HCT116 (cell line): Measurements from ENCODE around the gene ELF1. TPM values are rescaled to one million over a fixed set of nuclear protein-coding genes. Genes with fewer than 3 reads are reported as not detected.

Experiments used
- ATAC-seq: fragments of 200-7000 bp; cut with Tn5 transposase; 2 replicates; pipeline ENCODE4 v1.9.1; 2020; ENCODE audit warnings: mild to moderate bottlenecking, moderate library complexity
- BruUV-seq: library from RNA; stranded (reverse); fragments of 400-500 nt; replicated peaks from 2 replicates; lab custom pipeline; 2021; lab: Mats Ljungman, UMichigan
- CTCF ChIA-PET: fragments of 300-600 bp; sonication (Branson Sonifier 250); formaldehyde crosslinking; loops from one replicate; lab custom pipeline; 2021; ENCODE audit warnings: antibody characterized with exemption; lab: Charles Lee
- POLR2A ChIA-PET: fragments of 300-600, 350-600 bp; sonication (Branson Sonifier 250); formaldehyde crosslinking; loops from one replicate; lab custom pipeline; 2021; ENCODE audit warnings: antibody characterized with exemption; lab: Charles Lee
- RAD21 ChIA-PET, 2 experiments: fragments of 300-600 bp; sonication (Branson Sonifier 250); formaldehyde crosslinking; loops; one replicate each; lab custom pipeline; 2023; ENCODE audit warnings: low total read pairs in 2 of 2; ENCODE audit not compliant: uncharacterized antibody in 2 of 2, unreplicated experiment in 2 of 2, low non-redundant PET in 1 of 2; lab: Charles Lee
- DNase-seq: peaks from one replicate; pipeline ENCODE4 v3.0.0-alpha.2; 2010; ENCODE audit warnings: low read depth, low spot score
- H2AFZ ChIP-seq: fragments of 200-600 bp; shearing (Covaris generic), sonication (generic); 2 replicates; pipeline ENCODE4 v1.6.1; 2017; ENCODE audit warnings: low read depth, mixed run types, mixed read lengths, antibody characterized with exemption, low read length; ENCODE audit not compliant: poor library complexity, severe bottlenecking
- H3K27ac ChIP-seq: 2 replicates; pipeline ENCODE4 v1.5.1; 2012; ENCODE audit warnings: low read depth, low read length
- H3K27me3 ChIP-seq: fragments of 200-600 bp; sonication (generic); 2 replicates; pipeline ENCODE4 v1.6.1; 2016; ENCODE audit warnings: mixed run types, low read length, mixed read lengths; ENCODE audit not compliant: insufficient read depth
- H3K36me3 ChIP-seq, 2 experiments: fragments of 200-500 bp in 1 of 2; fragments of 200-600 bp in 1 of 2; sonication (Bioruptor generic) in 1 of 2; sonication (generic) in 1 of 2; 2 replicates each; pipeline versions ENCODE4 v1.5.1 to v1.6.1; 2014 to 2016; ENCODE audit warnings: low read length in 2 of 2, inconsistent platforms in 1 of 2, mixed read lengths in 1 of 2, mixed run types in 1 of 2; ENCODE audit not compliant: insufficient read depth in 2 of 2, control insufficient read depth in 1 of 2
- H3K4me1 ChIP-seq, 2 experiments: fragments of 200-600 bp in 1 of 2; sonication (generic) in 1 of 2; 2 replicates each; pipeline versions ENCODE4 v1.5.1 to v1.6.1; 2012 to 2017; ENCODE audit warnings: low read length in 2 of 2, inconsistent platforms in 1 of 2, mild to moderate bottlenecking in 1 of 2, mixed read lengths in 1 of 2, mixed run types in 1 of 2, moderate library complexity in 1 of 2; ENCODE audit not compliant: insufficient read depth in 2 of 2, control insufficient read depth in 1 of 2
- H3K4me2 ChIP-seq: fragments of 200-600 bp; sonication (generic); 2 replicates; pipeline ENCODE4 v1.6.1; 2017; ENCODE audit warnings: mixed run types, low read length, mixed read lengths
- H3K4me3 ChIP-seq, 2 experiments: fragments of 200-600 bp in 1 of 2; sonication (generic) in 1 of 2; replicated peaks in 1 of 2; 2 replicates each; pipeline ENCODE4 v1.5.1; 2011 to 2016; ENCODE audit warnings: low read length in 2 of 2, control low read depth in 1 of 2, low read depth in 1 of 2, mild to moderate bottlenecking in 1 of 2, mixed read lengths in 1 of 2, mixed run types in 1 of 2
- H3K79me2 ChIP-seq: fragments of 200-600 bp; sonication (generic); 2 replicates; pipeline ENCODE4 v1.6.1; 2017; ENCODE audit warnings: mild to moderate bottlenecking, mixed run types, low read length, moderate library complexity, mixed read lengths; ENCODE audit not compliant: insufficient read depth
- H3K9ac ChIP-seq: fragments of 200-600 bp; sonication (generic); 2 replicates; pipeline ENCODE4 v1.6.1; 2016; ENCODE audit warnings: low read length, mixed read lengths
- H3K9me2 ChIP-seq: fragments of 200-600 bp; sonication (generic), shearing (Covaris generic); 2 replicates; pipeline ENCODE4 v1.6.1; 2017; ENCODE audit warnings: mixed run types, mild to moderate bottlenecking, moderate library complexity; ENCODE audit not compliant: insufficient read depth
- H3K9me3 ChIP-seq, 2 experiments: fragments of 200-500 bp in 1 of 2; fragments of 200-600 bp in 1 of 2; sonication (Bioruptor generic) in 1 of 2; sonication (generic) in 1 of 2; 2 replicates each; pipeline ENCODE4 v1.6.1; 2014 to 2017; ENCODE audit warnings: low read length in 2 of 2, mixed read lengths in 2 of 2, inconsistent platforms in 1 of 2, low read depth in 1 of 2, mild to moderate bottlenecking in 1 of 2, mixed run types in 1 of 2, moderate library complexity in 1 of 2; ENCODE audit not compliant: control insufficient read depth in 1 of 2, insufficient read depth in 1 of 2
- H4K20me1 ChIP-seq: fragments of 200-600 bp; sonication (generic), shearing (Covaris generic); 2 replicates; pipeline ENCODE4 v1.6.1; 2017; ENCODE audit warnings: mixed run types, mild to moderate bottlenecking, moderate library complexity; ENCODE audit not compliant: insufficient read depth
- CBX3 ChIP-seq: IDR thresholded peaks from 2 replicates; pipeline ENCODE4 v1.6.1; 2012; ENCODE audit warnings: low read depth
- CEBPB ChIP-seq: IDR thresholded peaks from 2 replicates; pipeline ENCODE4 v1.6.1; 2012; ENCODE audit warnings: low read depth
- EGR1 ChIP-seq: IDR thresholded peaks from 2 replicates; pipeline ENCODE4 v1.6.1; 2012; ENCODE audit warnings: low read depth
- ELF1 ChIP-seq: IDR thresholded peaks from 2 replicates; pipeline ENCODE4 v1.6.1; 2012; ENCODE audit warnings: low read depth, borderline replicate concordance
- EZH2 ChIP-seq: fragments of 200-600 bp; sonication (generic); IDR thresholded peaks from 2 replicates; pipeline ENCODE4 v1.6.1; 2017; ENCODE audit warnings: antibody characterized with exemption, mixed run types
- EZH2phosphoT487 ChIP-seq: fragments of 200-600 bp; IDR thresholded peaks from 2 replicates; pipeline ENCODE4 v1.6.1; 2018; ENCODE audit warnings: antibody characterized with exemption, borderline replicate concordance
- FOSL1 ChIP-seq: IDR thresholded peaks from 2 replicates; pipeline ENCODE4 v1.6.1; 2012; ENCODE audit warnings: low read depth
- JUND ChIP-seq: IDR thresholded peaks from 2 replicates; pipeline ENCODE4 v1.6.1; 2012
- POLR2A ChIP-seq: IDR thresholded peaks from 2 replicates; pipeline ENCODE4 v1.7.0; 2011; ENCODE audit warnings: borderline replicate concordance; ENCODE audit not compliant: insufficient read depth, insufficient read length; ENCODE audit errors: extremely low read depth
- POLR2AphosphoS5 ChIP-seq: IDR thresholded peaks from 2 replicates; pipeline ENCODE4 v1.6.1; 2011; ENCODE audit warnings: mild to moderate bottlenecking, low read depth, low read length, moderate library complexity
- RAD21 ChIP-seq: IDR thresholded peaks from 2 replicates; pipeline ENCODE4 v1.6.1; 2012; ENCODE audit warnings: low read depth, mild to moderate bottlenecking
- SIN3A ChIP-seq: IDR thresholded peaks from 2 replicates; pipeline ENCODE4 v1.6.1; 2012; ENCODE audit warnings: low read depth
- SRF ChIP-seq: IDR thresholded peaks from 2 replicates; pipeline ENCODE4 v1.6.1; 2012; ENCODE audit warnings: low read depth
- TCF7L2 ChIP-seq: IDR thresholded peaks from 2 replicates; pipeline ENCODE4 v1.7.0; 2011; ENCODE audit warnings: borderline replicate concordance, inconsistent platforms; ENCODE audit not compliant: insufficient read depth, insufficient read length; ENCODE audit errors: extremely low read depth
- YY1 ChIP-seq: IDR thresholded peaks from 2 replicates; pipeline ENCODE4 v1.6.1; 2011; ENCODE audit warnings: low read length, low read depth, moderate library complexity, mild to moderate bottlenecking; ENCODE audit not compliant: insufficient replicate concordance; ENCODE audit errors: extremely low read depth
- ZBTB33 ChIP-seq: IDR thresholded peaks from 2 replicates; pipeline ENCODE4 v1.6.1; 2011; ENCODE audit warnings: mild to moderate bottlenecking, low read length, moderate library complexity; ENCODE audit not compliant: insufficient replicate concordance; ENCODE audit errors: extremely low read depth
- ZFX ChIP-seq: fragments of 450-650 bp; IDR thresholded peaks from 2 replicates; pipeline ENCODE4 v1.6.1; 2017
- ZNF274 ChIP-seq: fragments of 200-500 bp; sonication (Bioruptor generic); IDR thresholded peaks from 2 replicates; pipeline ENCODE4 v1.6.1; 2014; ENCODE audit warnings: mild to moderate bottlenecking, low read depth, low read length, inconsistent platforms
- intact Hi-C: fragments of 100-400 bp; cut with micrococcal nuclease; formaldehyde crosslinking; loops from 2 replicates; pipeline ENCODE4 v1.10.0; 2022
- total RNA-seq: library from RNA; stranded (reverse); gene quantifications from one replicate; pipeline ENCODE4 v1.2.1, GENCODE V29; 2021; ENCODE audit not compliant: unreplicated experiment
- TF ChIP-seq, protein P1 (sequence below): IDR thresholded peaks from 2 replicates; pipeline ENCODE4 v1.6.1; 2012
- TF ChIP-seq, protein P2 (sequence below): IDR thresholded peaks from 2 replicates; pipeline ENCODE4 v1.6.1; 2012

ELF1 gene
- total RNA-seq, 1 experiment from 2014 or later, result 30.0 TPM

DNA sequence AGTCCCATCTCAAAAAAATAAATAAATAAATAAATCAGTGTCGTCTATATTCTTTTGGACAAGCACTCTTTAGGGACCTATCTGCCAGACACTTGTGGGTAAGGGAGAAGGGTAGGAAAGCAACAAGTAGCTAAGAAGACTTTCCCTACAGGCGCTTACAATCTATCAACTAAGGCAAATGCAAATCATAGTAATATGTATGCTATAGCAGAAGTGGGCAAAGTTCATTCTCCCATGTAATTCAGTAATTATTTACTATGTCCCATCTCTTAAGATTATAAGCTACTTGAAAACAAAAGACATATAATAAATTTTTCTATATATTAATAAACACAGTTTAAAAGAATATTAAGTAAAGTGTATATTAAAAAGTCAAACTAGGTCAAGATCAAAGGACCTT, 16.5 kb downstream of the ELF1 start:
- CTCF ChIA-PET, result no interaction called here
- no TSS peak for BruUV-seq

DNA sequence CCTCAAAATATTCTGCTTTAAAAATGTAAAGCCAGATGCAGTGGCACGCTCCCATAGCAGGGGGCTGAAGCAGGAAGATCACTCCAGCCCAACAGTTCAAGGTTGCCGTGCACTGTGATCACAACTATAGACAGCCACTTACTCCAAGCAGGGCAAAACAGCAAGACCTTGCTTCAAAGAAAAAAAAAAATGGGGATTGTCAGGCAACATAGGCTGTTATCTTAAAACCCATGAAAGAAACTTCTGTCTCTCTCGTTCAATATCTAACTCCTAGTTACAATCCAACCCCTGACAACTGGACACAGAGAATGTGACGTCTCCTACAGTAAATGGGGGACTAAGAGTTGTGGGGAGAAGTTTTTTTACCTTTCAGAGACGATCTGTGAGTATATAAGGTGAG, 17.4 kb downstream of the ELF1 start:
- ATAC-seq, result no peak
- BruUV-seq, result no TSS peak
- POLR2A ChIA-PET, result no interaction called here
- no peak for TF ChIP-seq SRF
- TF ChIP-seq ZNF274, result no peak
- no peak for TF ChIP-seq FOSL1
- TF ChIP-seq POLR2AphosphoS5, result no peak
- TF ChIP-seq SIN3A, result no peak
- TF ChIP-seq ZBTB33, result no peak
- TF ChIP-seq RAD21, result no peak
- no peak for TF ChIP-seq EZH2
- TF ChIP-seq, protein P1, sequence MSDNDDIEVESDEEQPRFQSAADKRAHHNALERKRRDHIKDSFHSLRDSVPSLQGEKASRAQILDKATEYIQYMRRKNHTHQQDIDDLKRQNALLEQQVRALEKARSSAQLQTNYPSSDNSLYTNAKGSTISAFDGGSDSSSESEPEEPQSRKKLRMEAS, result no peak
- TF ChIP-seq, protein P2, sequence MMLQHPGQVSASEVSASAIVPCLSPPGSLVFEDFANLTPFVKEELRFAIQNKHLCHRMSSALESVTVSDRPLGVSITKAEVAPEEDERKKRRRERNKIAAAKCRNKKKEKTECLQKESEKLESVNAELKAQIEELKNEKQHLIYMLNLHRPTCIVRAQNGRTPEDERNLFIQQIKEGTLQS, result no peak
- no peak for TF ChIP-seq ZFX
- no peak for TF ChIP-seq EZH2phosphoT487
- TF ChIP-seq TCF7L2, result no peak
- no peak for TF ChIP-seq CBX3
- TF ChIP-seq CEBPB, result no peak
- no peak for TF ChIP-seq ELF1
- no peak for TF ChIP-seq JUND
- no peak for TF ChIP-seq POLR2A

More for the DNA sequence above, 16.5 kb downstream of the ELF1 start:
- no peak overlapping the region for H3K27ac ChIP-seq
- no peak for TF ChIP-seq SIN3A
- no peak for TF ChIP-seq ELF1
- TF ChIP-seq YY1, result no peak
- TF ChIP-seq RAD21, result no peak
- TF ChIP-seq EGR1, result no peak
- TF ChIP-seq FOSL1, result no peak
- no peak for TF ChIP-seq ZFX
- TF ChIP-seq, protein P2, result no peak
- H3K4me3 ChIP-seq, result no peak overlapping the region
- no peaks in the 10 kb centered on the region for H4K20me1 ChIP-seq
- no peak overlapping the region for H3K9ac ChIP-seq
- DNase-seq (no peak), ATAC-seq (no peak)
- H3K4me1 ChIP-seq, result peaks cover 4 to 6% of the 10 kb centered on the region in 2 experiments; a peak in 2 of 4 replicates
- H3K4me2 ChIP-seq, result no peak overlapping the region
- intact Hi-C loops, result no loop called here
- H2AFZ ChIP-seq, result no peak overlapping the region
- no peaks in the 10 kb centered on the region for H3K36me3 ChIP-seq
- no peaks in the 10 kb centered on the region for H3K9me3 ChIP-seq
- H3K9me2 ChIP-seq, result no peaks in the 10 kb centered on the region
- ChIA-PET POLR2A (no interaction called here), RAD21 (no interaction called here)
- peaks cover 93% of the 10 kb centered on the region for H3K79me2 ChIP-seq
- no peaks in the 10 kb centered on the region for H3K27me3 ChIP-seq

More for the DNA sequence above, 17.4 kb downstream of the ELF1 start:
- Histone ChIP-seq H3K9ac (no peak overlapping the region), H3K4me1 (peaks cover 4 to 6% of the 10 kb centered on the region in 2 experiments; a peak in 2 of 4 replicates), H3K9me3 (no peaks in the 10 kb centered on the region), H3K27ac (no peak overlapping the region), H3K79me2 (peaks cover 92% of the 10 kb centered on the region), H4K20me1 (no peaks in the 10 kb centered on the region), H3K9me2 (no peaks in the 10 kb centered on the region), H3K27me3 (no peaks in the 10 kb centered on the region), H3K4me3 (no peak overlapping the region), H3K4me2 (no peak overlapping the region), H3K36me3 (no peaks in the 10 kb centered on the region), H2AFZ (no peak overlapping the region)
- ChIA-PET CTCF (no interaction called here), RAD21 (no interaction called here)
- intact Hi-C loops, result no loop called here
- no peak for DNase-seq
